Measurements from ENCODE around the gene SFTPA2. TPM values are rescaled to one million over a fixed set of nuclear protein-coding genes. Genes with fewer than 3 reads are reported as not detected.
"Not testable (repeated sequence)": the region's sequence is repeated elsewhere in the genome, so short reads cannot be mapped to it uniquely, and the experiment has no call there.

Gene SFTPA2
- total RNA-seq, 1 donor from 2014 or later = not detected

DNA sequence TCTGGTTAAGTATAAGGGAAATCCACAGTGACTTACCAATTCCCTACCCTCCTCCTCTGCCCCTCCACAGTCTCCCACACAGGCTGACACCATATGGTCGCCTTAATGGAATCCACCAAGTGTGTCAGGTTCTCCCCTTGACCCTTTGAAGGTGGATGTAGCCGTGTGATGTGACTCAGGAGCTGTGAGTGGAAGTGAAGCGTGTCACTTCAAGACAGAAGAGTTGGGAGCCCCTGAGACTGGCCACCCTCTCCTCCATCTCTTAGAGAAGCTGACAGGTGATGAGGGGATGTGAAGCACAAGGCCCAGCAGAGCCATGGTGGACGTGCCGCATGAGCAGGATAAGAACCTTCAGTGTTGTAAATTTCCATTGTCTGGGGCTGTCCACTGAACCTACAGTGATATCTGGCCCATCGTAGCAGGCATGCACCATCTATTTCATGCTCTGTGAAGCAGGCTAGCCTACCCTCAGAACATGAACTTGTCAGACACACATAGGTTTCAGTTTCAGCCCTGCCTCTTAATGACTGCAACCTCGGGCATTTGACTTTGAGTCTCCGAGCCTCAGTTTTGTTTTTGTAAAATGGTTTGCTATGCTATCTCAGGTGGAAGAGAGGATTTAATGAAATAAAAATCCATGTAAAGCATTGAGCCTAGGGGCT is 35.0 kb downstream of the SFTPA2 start:
- H3K36me3 ChIP-seq (ENCODE audit: control insufficient read depth, insufficient read depth, low read length); H3K4me3 ChIP-seq (ENCODE audit: low read depth, low read length); H3K27me3 ChIP-seq (ENCODE audit: control insufficient read depth, insufficient read depth, low read length); DNase-seq (ENCODE audit: low read depth): not testable (repeated sequence)

DNA sequence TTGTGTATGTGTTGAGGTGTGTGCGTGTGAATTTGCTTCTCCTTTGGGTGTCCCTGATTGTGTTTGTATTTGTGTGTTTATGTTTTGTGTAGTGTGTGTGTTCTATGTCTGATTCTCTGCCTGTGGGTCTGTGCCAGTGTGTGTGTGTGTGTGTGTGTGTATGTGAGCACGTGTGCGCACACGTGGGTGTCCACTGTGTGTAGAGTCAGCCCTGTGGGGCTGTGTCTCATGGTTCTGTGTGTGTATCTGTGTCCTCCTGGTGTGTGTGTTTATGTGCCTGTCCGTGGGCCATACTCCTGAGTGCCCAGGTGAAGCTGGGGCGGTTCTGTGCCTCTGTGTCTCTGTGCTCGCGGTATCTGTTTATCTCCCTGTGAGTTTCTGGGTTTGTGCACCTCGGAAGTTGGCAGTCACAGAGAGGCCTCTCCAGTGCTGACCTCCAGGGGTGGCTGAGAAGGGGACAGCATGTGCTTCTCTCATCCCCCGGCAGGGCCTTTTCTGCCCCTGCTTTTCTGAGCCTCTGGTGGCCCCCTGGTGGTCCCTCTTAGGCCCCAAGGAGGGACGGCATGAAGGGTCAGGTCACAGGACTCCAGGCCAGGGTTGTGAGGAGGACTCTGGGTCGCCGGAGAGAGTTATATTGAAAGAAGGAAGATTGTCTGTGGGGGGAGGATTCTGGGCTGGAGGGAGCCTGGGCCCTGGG is 36.9 kb downstream of the SFTPA2 start:
- not testable (repeated sequence) for DNase-seq (ENCODE audit: low read depth); H3K36me3 ChIP-seq (ENCODE audit: control insufficient read depth, insufficient read depth, low read length); H3K27me3 ChIP-seq (ENCODE audit: control insufficient read depth, insufficient read depth, low read length); H3K4me3 ChIP-seq (ENCODE audit: low read depth, low read length)

GRCh38 chr10:79522464-79522863 is 37.7 kb downstream of the SFTPA2 start:
- H3K4me3 ChIP-seq (ENCODE audit: low read depth, low read length); DNase-seq (ENCODE audit: low read depth); H3K27me3 ChIP-seq (ENCODE audit: control insufficient read depth, insufficient read depth, low read length); H3K36me3 ChIP-seq (ENCODE audit: control insufficient read depth, insufficient read depth, low read length): not testable (repeated sequence)

- not testable (repeated sequence) for DNase-seq (ENCODE audit: low read depth); H3K36me3 ChIP-seq (ENCODE audit: control insufficient read depth, insufficient read depth, low read length); H3K4me3 ChIP-seq (ENCODE audit: low read depth, low read length); H3K27me3 ChIP-seq (ENCODE audit: control insufficient read depth, insufficient read depth, low read length)
These were observed 38.5 kb downstream of the SFTPA2 start for GRCh38 chr10:79521751-79522150.

DNA sequence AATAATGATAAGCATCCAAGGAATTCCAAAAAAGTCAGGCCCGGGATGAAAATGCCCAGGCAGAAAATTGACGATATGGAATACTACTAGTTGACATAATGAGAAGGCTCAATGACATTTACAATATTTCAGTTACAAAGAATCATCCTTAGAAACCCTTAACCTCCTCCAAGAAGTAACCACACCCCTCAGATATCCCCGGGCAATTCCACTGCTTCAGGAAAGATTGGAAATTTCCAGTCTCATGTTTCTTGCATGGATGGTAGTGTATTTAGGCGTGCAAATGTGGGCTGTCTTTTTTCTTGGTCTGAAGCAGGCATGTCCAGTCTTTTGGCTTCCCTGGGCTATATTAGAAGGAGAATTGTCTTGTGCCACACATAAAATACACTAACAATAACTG is 42.6 kb downstream of the SFTPA2 start:
- not testable (repeated sequence) for H3K27me3 ChIP-seq (ENCODE audit: control insufficient read depth, insufficient read depth, low read length); H3K4me3 ChIP-seq (ENCODE audit: low read depth, low read length); DNase-seq (ENCODE audit: low read depth); H3K36me3 ChIP-seq (ENCODE audit: control insufficient read depth, insufficient read depth, low read length)

DNA sequence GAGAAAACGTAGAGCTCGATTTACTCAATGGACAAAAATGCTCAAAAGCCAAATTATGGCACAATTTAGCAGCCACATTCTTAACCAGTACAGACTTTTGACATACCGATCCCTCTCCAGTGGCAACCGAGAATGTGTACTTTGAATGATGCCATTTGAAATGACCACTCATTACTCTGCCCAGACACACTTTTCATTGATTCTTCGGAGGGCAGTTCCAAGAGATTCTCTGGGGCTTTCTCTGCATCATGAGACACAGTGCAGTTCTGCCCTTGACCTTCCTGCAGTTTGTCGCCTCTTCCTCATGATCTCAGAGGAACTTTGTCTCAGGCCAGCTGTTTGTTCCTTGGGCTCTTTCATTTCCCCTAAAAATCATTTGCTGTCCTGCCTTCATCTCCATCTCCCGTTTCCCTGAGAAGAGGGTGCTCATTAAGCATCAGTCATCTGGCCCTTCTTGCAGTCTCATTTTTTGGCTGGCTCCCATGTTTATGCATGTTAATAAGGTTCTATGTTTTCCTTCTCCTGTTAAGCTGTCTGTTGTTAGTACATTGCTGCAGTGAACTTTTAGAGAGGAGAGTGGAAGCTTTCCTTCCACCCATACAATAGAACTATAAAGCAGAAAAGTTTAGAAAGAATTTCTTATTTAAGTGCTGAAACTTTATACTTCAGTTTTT is 43.5 kb downstream of the SFTPA2 start:
- not testable (repeated sequence) for H3K4me3 ChIP-seq (ENCODE audit: low read depth, low read length); H3K36me3 ChIP-seq (ENCODE audit: control insufficient read depth, insufficient read depth, low read length); DNase-seq (ENCODE audit: low read depth); H3K27me3 ChIP-seq (ENCODE audit: control insufficient read depth, insufficient read depth, low read length)

DNA sequence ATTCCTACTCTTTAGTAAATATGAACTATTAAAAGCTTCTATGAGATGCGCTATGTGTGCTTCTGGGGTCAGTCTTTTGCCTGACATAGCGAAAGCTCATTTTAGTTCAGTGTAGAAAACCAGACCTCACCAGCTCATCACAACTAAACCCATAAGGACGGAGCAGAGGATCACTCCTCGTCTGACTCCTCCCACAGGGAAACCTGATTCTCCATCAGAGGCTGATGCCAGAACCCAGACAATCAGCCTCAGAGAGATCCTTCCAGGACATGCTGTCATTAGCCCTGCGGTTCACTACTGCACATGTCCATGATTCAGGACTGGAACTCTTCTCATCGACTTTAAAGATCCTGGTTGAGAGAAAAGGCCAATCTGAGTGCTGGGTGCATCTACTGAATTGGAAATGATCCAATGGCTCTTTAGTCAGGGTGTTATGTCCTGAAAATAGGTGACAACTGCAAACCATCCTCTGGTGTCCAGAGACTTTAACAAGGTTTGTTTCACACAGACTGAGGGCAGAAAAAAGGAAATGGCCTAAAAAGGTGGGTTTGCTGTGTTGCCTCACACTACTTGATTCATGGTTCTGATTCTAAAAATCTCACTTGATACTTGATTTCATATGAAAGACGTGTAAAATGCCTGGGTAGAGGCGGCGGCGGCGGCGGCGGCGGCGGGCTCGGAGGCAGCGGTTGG is 48.2 kb downstream of the SFTPA2 start, which contains the start of gene EIF5AL1:
EIF5AL1 (plus strand) TSS at position 643 of the 693 bp plus-strand sequence. CDS start 117 bp downstream, outside the sequence.
- H3K4me3 ChIP-seq (ENCODE audit: low read depth, low read length); DNase-seq (ENCODE audit: low read depth); H3K36me3 ChIP-seq (ENCODE audit: control insufficient read depth, insufficient read depth, low read length); H3K27me3 ChIP-seq (ENCODE audit: control insufficient read depth, insufficient read depth, low read length): not testable (repeated sequence)

GRCh38 chr10:79509934-79510508 is 50.2 kb downstream of the SFTPA2 start:
- not testable (repeated sequence) for H3K36me3 ChIP-seq (ENCODE audit: control insufficient read depth, insufficient read depth, low read length); DNase-seq (ENCODE audit: low read depth); H3K27me3 ChIP-seq (ENCODE audit: control insufficient read depth, insufficient read depth, low read length); H3K4me3 ChIP-seq (ENCODE audit: low read depth, low read length)

DNA sequence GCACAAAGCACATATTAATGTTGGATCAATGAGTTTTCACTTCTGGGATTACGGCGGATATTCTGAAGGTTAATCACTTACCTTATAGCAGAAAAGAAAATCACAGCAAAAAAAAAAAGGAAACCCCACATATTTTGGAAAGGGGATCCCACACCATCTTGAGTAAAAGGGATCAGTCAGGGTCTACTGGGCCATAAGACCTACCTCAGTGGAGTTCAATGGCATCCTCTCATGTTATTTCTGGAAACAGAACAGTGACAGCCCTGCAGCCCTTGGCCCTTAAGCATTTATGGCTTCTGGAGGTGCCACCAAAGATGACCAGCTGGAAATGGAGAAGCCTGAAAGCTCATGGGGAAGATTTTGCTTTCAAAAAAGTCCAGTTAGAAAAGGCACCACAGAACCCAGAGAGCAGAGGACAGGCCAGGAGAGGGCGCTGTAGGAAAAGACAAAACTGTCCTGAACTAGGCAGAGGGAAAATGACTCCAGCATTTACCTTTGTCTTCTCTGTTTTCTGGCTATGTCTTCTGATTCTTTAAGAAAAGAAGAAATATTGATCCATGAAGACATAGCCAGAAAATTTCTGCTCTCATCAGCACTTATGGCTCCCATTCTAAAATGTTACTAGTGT is 50.8 kb downstream of the SFTPA2 start:
- H3K27me3 ChIP-seq (ENCODE audit: control insufficient read depth, insufficient read depth, low read length); DNase-seq (ENCODE audit: low read depth); H3K36me3 ChIP-seq (ENCODE audit: control insufficient read depth, insufficient read depth, low read length); H3K4me3 ChIP-seq (ENCODE audit: low read depth, low read length): not testable (repeated sequence)

DNA sequence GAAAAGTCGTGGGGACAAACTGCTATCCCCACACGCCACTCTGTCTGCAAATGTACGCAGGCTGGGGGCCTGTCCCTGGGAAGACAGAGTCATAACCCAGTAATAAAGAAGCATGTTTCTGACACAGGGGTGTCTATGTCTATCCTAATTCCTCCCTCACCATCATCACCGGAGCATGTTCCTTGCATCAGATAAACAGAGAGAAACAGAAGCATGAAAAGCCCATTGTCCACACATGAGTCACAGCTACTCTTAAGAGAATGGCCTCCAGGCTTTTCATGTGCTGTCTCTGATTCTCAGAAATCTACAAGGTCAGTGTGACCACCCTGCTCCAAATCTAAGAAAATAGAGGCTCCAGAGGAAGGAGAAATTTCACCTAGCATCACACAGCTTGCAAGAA is 52.0 kb downstream of the SFTPA2 start:
- not testable (repeated sequence) for H3K4me3 ChIP-seq (ENCODE audit: low read depth, low read length); H3K27me3 ChIP-seq (ENCODE audit: control insufficient read depth, insufficient read depth, low read length); H3K36me3 ChIP-seq (ENCODE audit: control insufficient read depth, insufficient read depth, low read length); DNase-seq (ENCODE audit: low read depth)

Measured in kidney epithelial cell (primary cell).